ENCODE results near the gene KCNB1. TPM values are rescaled to one million over a fixed set of nuclear protein-coding genes. Genes with fewer than 3 reads are reported as not detected.

The KCNB1 gene
- polyA plus RNA-seq, 1 experiment = 0.13 TPM

DNA sequence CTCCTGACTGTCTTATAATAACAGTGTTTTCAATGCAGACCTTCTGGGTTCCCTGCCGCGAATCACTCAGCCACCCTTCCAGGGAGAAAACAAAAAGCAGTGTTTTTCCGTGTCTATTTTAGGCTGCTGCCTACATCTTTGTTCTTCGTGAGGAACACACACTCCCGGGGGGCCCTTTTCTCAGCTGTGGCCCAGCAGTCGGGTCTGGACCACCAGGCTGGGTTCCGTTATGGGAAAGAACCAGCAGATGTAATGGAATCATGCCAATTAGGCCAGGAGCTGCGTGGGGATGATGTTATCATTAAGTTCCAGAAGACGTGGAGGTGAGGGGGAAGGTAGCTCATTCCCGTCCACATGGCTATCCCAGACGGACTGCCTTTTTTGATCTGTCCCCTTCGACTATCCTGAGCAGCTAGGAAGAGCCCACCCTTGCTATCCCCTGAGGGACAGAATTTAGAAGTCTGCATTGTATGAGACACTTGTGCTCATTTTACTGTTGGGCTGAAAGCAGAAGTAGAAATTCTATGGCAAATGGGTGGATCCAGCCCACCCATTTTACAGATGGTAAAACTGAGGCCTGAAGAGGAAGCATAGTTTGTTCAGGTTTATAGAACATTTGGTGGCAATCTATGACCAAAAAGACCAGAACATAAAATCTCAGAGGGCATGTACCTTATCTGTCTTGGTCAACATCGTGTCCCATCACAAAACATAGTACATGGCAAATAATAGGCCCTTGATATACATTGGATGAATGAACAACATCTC, 54.5 kb downstream of the KCNB1 start:
- POLR2A ChIA-PET = no interaction called here
- CTCF ChIA-PET = interaction anchor here (1.1 to 1.5 kb wide), 2 partner anchors 13 to 69 kb away, joined by 3 read pairs; no protein-coding TSS in a partner anchor
- DNase-seq (ENCODE audit: low read depth) = no peak
- TF ChIP-seq, protein P1, sequence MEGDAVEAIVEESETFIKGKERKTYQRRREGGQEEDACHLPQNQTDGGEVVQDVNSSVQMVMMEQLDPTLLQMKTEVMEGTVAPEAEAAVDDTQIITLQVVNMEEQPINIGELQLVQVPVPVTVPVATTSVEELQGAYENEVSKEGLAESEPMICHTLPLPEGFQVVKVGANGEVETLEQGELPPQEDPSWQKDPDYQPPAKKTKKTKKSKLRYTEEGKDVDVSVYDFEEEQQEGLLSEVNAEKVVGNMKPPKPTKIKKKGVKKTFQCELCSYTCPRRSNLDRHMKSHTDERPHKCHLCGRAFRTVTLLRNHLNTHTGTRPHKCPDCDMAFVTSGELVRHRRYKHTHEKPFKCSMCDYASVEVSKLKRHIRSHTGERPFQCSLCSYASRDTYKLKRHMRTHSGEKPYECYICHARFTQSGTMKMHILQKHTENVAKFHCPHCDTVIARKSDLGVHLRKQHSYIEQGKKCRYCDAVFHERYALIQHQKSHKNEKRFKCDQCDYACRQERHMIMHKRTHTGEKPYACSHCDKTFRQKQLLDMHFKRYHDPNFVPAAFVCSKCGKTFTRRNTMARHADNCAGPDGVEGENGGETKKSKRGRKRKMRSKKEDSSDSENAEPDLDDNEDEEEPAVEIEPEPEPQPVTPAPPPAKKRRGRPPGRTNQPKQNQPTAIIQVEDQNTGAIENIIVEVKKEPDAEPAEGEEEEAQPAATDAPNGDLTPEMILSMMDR (IDR thresholded peaks at IDR 0.05; ENCODE audit: insufficient read depth, low read depth, low read length) = no peak
- Histone ChIP-seq H3K4me3 (ENCODE audit: low read depth, low read length) (no peak overlapping the region), H3K27me3 (ENCODE audit: control insufficient read depth, insufficient read depth, low read length) (peaks cover 19% of the 10 kb centered on the region), H3K36me3 (ENCODE audit: control insufficient read depth, insufficient read depth, low read length) (no peaks in the 10 kb centered on the region)

DNA sequence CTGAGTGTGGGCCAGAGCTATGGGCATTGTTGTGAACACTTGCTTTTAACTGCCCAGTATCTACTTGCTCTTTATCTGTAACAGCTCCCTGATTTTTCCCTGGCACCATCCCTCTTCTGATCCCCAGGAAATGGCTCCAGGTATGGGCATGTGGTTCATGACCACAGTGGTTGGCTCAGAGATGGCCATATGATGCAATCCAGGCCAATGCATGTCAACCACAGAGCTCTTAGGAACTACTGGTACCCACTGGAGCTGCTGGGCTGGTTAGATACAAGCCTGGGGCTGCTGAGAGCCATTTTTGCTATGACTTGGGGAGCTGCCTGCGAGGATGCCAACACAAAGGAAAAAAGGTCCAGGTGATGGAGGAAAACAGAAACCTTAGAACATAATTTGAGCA, 55.6 kb downstream of the KCNB1 start:
- TF ChIP-seq, protein P1 (IDR thresholded peaks at IDR 0.05; ENCODE audit: insufficient read depth, low read depth, low read length) = no peak
- POLR2A ChIA-PET = no interaction called here
- Histone ChIP-seq H3K36me3 (ENCODE audit: control insufficient read depth, insufficient read depth, low read length) (no peaks in the 10 kb centered on the region), H3K27me3 (ENCODE audit: control insufficient read depth, insufficient read depth, low read length) (peaks cover 20% of the 10 kb centered on the region), H3K4me3 (ENCODE audit: low read depth, low read length) (no peak overlapping the region)
- no peak for DNase-seq (ENCODE audit: low read depth)
- CTCF ChIA-PET = interaction anchor here (2.1 kb wide), 1 partner anchor 10 kb away, joined by 5 read pairs; no protein-coding TSS in a partner anchor

DNA sequence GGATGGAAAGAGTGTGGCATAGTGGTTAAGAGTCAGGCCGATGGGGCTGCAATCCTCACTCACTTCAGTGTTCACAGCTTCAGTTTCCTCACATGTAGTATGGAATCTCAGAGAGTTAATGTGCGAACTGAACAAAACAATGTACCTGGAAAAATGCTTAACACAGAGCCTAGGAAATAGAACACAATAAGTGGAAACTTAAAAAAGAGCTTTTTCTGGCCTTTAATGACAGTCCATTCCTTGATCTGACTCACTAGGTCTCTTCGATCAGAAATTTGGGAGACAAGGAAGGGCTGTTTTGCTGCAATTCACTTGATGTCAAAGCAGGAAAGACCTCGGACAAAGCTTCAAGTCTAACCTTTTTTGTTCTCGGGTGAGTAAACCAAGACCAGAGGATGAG, 56.1 kb downstream of the KCNB1 start:
- ChIA-PET POLR2A (interaction anchor here (0.6 kb wide), 1 partner anchor 21 kb away, joined by 9 read pairs; no protein-coding TSS in a partner anchor), CTCF (interaction anchor here (0.7 to 2.1 kb wide), 2 partner anchors 9 to 57 kb away, joined by 3 to 5 read pairs; no protein-coding TSS in a partner anchor)
- H3K36me3 ChIP-seq (ENCODE audit: control insufficient read depth, insufficient read depth, low read length) = no peaks in the 10 kb centered on the region
- H3K4me3 ChIP-seq (ENCODE audit: low read depth, low read length) = no peak overlapping the region
- peaks cover 20% of the 10 kb centered on the region for H3K27me3 ChIP-seq (ENCODE audit: control insufficient read depth, insufficient read depth, low read length)
- DNase-seq (ENCODE audit: low read depth) = no peak
- TF ChIP-seq, protein P1 (IDR thresholded peaks at IDR 0.05; ENCODE audit: insufficient read depth, low read depth, low read length) = no peak

DNA sequence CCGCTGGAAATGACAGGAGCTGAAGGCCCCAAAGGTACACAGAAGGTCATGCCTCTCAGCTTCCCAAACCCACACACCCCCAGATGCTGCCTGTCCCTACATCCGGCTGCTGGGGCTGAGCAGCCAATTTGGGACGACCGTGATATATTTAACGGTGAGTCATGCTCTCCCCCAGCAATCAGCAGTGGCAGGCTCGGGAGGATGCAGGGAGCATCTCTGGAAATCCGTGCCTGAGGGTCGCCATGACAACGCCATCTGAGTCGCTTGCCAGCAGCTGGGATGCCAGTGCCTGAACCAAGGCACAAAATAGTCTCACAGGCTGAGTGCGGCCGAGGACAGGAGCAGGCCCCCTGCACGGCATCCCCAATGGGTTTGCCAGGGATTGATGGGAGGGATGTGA, 57.9 kb downstream of the KCNB1 start:
- ChIA-PET CTCF (interaction anchor here (1.4 to 2.5 kb wide), 3 partner anchors 7 to 110 kb away, joined by 3 to 6 read pairs (median 5); no protein-coding TSS in a partner anchor), POLR2A (no interaction called here)
- peaks cover 16% of the 10 kb centered on the region for H3K27me3 ChIP-seq (ENCODE audit: control insufficient read depth, insufficient read depth, low read length)
- TF ChIP-seq, protein P1 (IDR thresholded peaks at IDR 0.05; ENCODE audit: insufficient read depth, low read depth, low read length) = no peak
- no peak for DNase-seq (ENCODE audit: low read depth)
- no peak overlapping the region for H3K4me3 ChIP-seq (ENCODE audit: low read depth, low read length)
- no peaks in the 10 kb centered on the region for H3K36me3 ChIP-seq (ENCODE audit: control insufficient read depth, insufficient read depth, low read length)

DNA sequence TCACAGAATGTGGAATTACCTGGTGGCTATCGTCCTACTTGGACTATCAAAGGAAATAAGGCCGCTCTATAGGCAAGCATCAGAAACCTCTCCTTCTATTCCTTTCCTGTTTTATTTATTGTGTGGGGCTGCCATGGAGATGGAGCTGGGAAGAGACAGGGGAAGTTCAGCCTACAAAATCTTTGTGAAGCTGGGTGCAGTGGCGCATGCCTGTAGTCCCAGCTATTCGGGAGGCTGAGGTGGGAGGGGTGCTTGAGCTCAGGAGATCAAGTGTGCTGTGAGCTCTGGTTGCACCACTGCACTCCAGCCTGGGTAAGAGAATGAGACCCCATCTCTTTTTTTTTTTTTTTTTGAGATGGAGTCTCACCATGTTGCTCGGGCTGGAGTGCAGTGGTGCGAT, 60.3 kb downstream of the KCNB1 start:
- CTCF ChIA-PET = interaction anchor here (2.5 kb wide), 1 partner anchor 38 kb away, joined by 6 read pairs; no protein-coding TSS in a partner anchor
- TF ChIP-seq, protein P1 (IDR thresholded peaks at IDR 0.05; ENCODE audit: insufficient read depth, low read depth, low read length) = no peak
- Histone ChIP-seq H3K36me3 (ENCODE audit: control insufficient read depth, insufficient read depth, low read length) (no peaks in the 10 kb centered on the region), H3K4me3 (ENCODE audit: low read depth, low read length) (no peak overlapping the region), H3K27me3 (ENCODE audit: control insufficient read depth, insufficient read depth, low read length) (peaks cover 17% of the 10 kb centered on the region)
- DNase-seq (ENCODE audit: low read depth) = no peak
- POLR2A ChIA-PET = no interaction called here

Data from BJ (cell line).